COLO668 (cell line): ENCODE measurements around the gene IL22.
A peak's percentile ranks its signal among the peaks of the same experiment; 100 is the strongest.

Experiments
- DNase-seq: peaks from one replicate; lab custom pipeline; 2025; ENCODE audit not compliant: unreplicated experiment; lab: John Stamatoyannopoulos, UW

The IL22 gene

GRCh38 chr12:68264857-68265256 lies 11.5 kb upstream of the IL22 start:
- DNase-seq, result no peak

- no peak for DNase-seq
Observed at GRCh38 chr12:68264158-68264855, 10.9 kb upstream of the IL22 start.

GRCh38 chr12:68263366-68263765 lies 10.0 kb upstream of the IL22 start:
- no peak for DNase-seq

GRCh38 chr12:68261896-68262295 lies 8.5 kb upstream of the IL22 start:
- DNase-seq, result no peak

- no peak for DNase-seq
Observed at GRCh38 chr12:68260153-68260552, 6.7 kb upstream of the IL22 start.

GRCh38 chr12:68259318-68259940 lies 6.0 kb upstream of the IL22 start:
- DNase-seq, result no peak

GRCh38 chr12:68252077-68252476 lies 1.3 kb downstream of the IL22 start:
- no peak for DNase-seq

GRCh38 chr12:68250454-68250853 lies 3.0 kb downstream of the IL22 start:
- DNase-seq, result no peak

- no peak for DNase-seq
Observed at GRCh38 chr12:68247785-68248184, 5.6 kb downstream of the IL22 start.

- DNase-seq, result no peak
Observed at GRCh38 chr12:68246350-68246749, 7.1 kb downstream of the IL22 start.

GRCh38 chr12:68245180-68246021 lies 8.0 kb downstream of the IL22 start:
- no peak for DNase-seq

GRCh38 chr12:68242777-68243176 lies 10.6 kb downstream of the IL22 start:
- no peak for DNase-seq

- no peak for DNase-seq
Observed at GRCh38 chr12:68240975-68241374, 12.4 kb downstream of the IL22 start.

GRCh38 chr12:68240079-68240478 lies 13.3 kb downstream of the IL22 start:
- no peak for DNase-seq

- no peak for DNase-seq
Observed at GRCh38 chr12:68239309-68239982, 14.0 kb downstream of the IL22 start.

GRCh38 chr12:68237619-68238018 lies 15.8 kb downstream of the IL22 start:
- DNase-seq, result no peak

GRCh38 chr12:68237078-68237477 lies 16.3 kb downstream of the IL22 start:
- DNase-seq, result no peak

GRCh38 chr12:68236421-68237059 lies 16.9 kb downstream of the IL22 start:
- peak; percentile 20 for DNase-seq

GRCh38 chr12:68235576-68235975 lies 17.8 kb downstream of the IL22 start:
- DNase-seq, result no peak

- no peak for DNase-seq
Observed at GRCh38 chr12:68234140-68234539, 19.3 kb downstream of the IL22 start.

GRCh38 chr12:68233498-68233897 lies 19.9 kb downstream of the IL22 start:
- no peak for DNase-seq
